Right cardiac atrium (tissue), 5 donors: ENCODE measurements around the gene SPTBN5. TPM values are rescaled to one million over a fixed set of nuclear protein-coding genes. Genes with fewer than 3 reads are reported as not detected.

Experiments used
- ATAC-seq, 2 donors: fragments of 200-7000 bp; cut with Tn5 transposase; one replicate each; pipeline versions ENCODE4 v1.8.0 to v1.9.1; 2020; ENCODE audit warnings: moderate library complexity in 2 of 2, mild to moderate bottlenecking in 1 of 2
- DNase-seq, 3 donors: peaks; one replicate each; pipeline ENCODE4 v3.0.0-alpha.2; 2020
- H3K27ac ChIP-seq: one replicate; pipeline ENCODE4 v1.5.1; 2013; ENCODE audit warnings: mild to moderate bottlenecking, low read length, control low read depth, moderate library complexity
- H3K27me3 ChIP-seq: one replicate; pipeline ENCODE4 v1.6.1; 2013; ENCODE audit not compliant: control insufficient read depth, insufficient read depth
- H3K4me1 ChIP-seq: one replicate; pipeline ENCODE4 v1.6.1; 2013; ENCODE audit warnings: low read length; ENCODE audit not compliant: control insufficient read depth, insufficient read depth
- H3K4me3 ChIP-seq: one replicate; pipeline ENCODE4 v1.5.1; 2013; ENCODE audit warnings: low read length, control low read depth
- H3K9me3 ChIP-seq: one replicate; pipeline ENCODE4 v1.6.1; 2013; ENCODE audit warnings: low read length; ENCODE audit not compliant: control insufficient read depth
- WGBS: extraction: QIAGEN DNeasy Blood & Tissue Kit; methylation state at CpG from one replicate; pipeline ENCODE4 v1.1.7; 2013; 5-methylcytosine and 5-hydroxymethylcytosine counted together
- intact Hi-C, 4 donors: fragments of 100-400 bp; cut with DNase I; formaldehyde crosslinking; loops; one replicate each; pipeline versions ENCODE4 v1.11.0 to v1.14.0; 2022 to 2023
- polyA plus RNA-seq: library from polyadenylated mRNA; stranded (reverse); fragments of 200-250 nt; gene quantifications from one replicate; pipeline ENCODE4 v1.2.3, GENCODE V29; 2013
- total RNA-seq, 4 donors: library from RNA; stranded (reverse); fragmentation: NEBNext Ultra II Directional; extraction: Animal tissue kit (Norgen Biotek cat#: 25700); gene quantifications; one replicate each; pipeline ENCODE4 v1.2.1, GENCODE V29; 2021
- donor health status: healthy with polysubstance abuse.
- donor health status: DM: no; HTN: yes; CAD: no.
- donor health status: DM: no; HTN: no; CAD: no.
- donor health status: DM: no; HTN: yes; CAD: no; lungs with severe emphysema.
- donor health status: DM: yes; HTN: yes; CAD: no.

SPTBN5 gene
- total and polyA plus RNA-seq, 5 donors: 1.7 to 4.3 (median 3.6) TPM

GRCh38 chr15:41810651-41811431, 83.0 kb downstream of the SPTBN5 start:
- Histone ChIP-seq H3K4me3 (no peak overlapping the region), H3K4me1 (peaks cover 6% of the 10 kb centered on the region), H3K9me3 (no peaks in the 10 kb centered on the region), H3K27ac (no peak overlapping the region), H3K27me3 (no peaks in the 10 kb centered on the region)
- 92% methylated on average over 5 of the region's 5 CpGs for WGBS
- no peak for DNase-seq
- intact Hi-C loops: loop anchor here in 3 of 4 donors (2.0 to 5.0 kb wide), 2 partner anchors 36 to 39 kb away; partner anchors contain the start of gene MAPKBP1 (in 3 of the 3)
- ATAC-seq: peak in 1 of 2 donors; percentile 5

GRCh38 chr15:41809526-41810220, 84.2 kb downstream of the SPTBN5 start:
- H3K4me3 ChIP-seq: no peak overlapping the region
- no peak for DNase-seq
- intact Hi-C loops: loop anchor here (2.0 to 5.0 kb wide), 3 partner anchors 33 to 37 kb away; partner anchors contain the start of gene MAPKBP1 (in 3 of the 4)
- no peak overlapping the region for H3K27ac ChIP-seq
- H3K4me1 ChIP-seq: peaks cover 6% of the 10 kb centered on the region
- no peaks in the 10 kb centered on the region for H3K27me3 ChIP-seq
- no peaks in the 10 kb centered on the region for H3K9me3 ChIP-seq
- WGBS: 66% methylated on average over 12 of the region's 12 CpGs
- ATAC-seq: no peak

- WGBS: 87% methylated on average over 2 of the region's 2 CpGs
- intact Hi-C loops: loop anchor here in 1 of 4 donors (2.0 kb wide), 1 partner anchor 32 kb away; no protein-coding TSS in a partner anchor
- no peak overlapping the region for H3K4me3 ChIP-seq
- ATAC-seq: no peak
- H3K4me1 ChIP-seq: peaks cover 8% of the 10 kb centered on the region
- no peaks in the 10 kb centered on the region for H3K9me3 ChIP-seq
- DNase-seq: no peak
- H3K27me3 ChIP-seq: no peaks in the 10 kb centered on the region
- H3K27ac ChIP-seq: no peak overlapping the region
Observed at GRCh38 chr15:41809121-41809520, 84.7 kb downstream of the SPTBN5 start.

- 79% methylated on average over 10 of the region's 10 CpGs for WGBS
- no peak for DNase-seq
- no peaks in the 10 kb centered on the region for H3K27me3 ChIP-seq
- peak; percentile 25 to 47 for ATAC-seq
- H3K9me3 ChIP-seq: no peaks in the 10 kb centered on the region
- intact Hi-C loops: no loop called here
- H3K4me1 ChIP-seq: peaks cover 8% of the 10 kb centered on the region
- H3K4me3 ChIP-seq: no peak overlapping the region
- no peak overlapping the region for H3K27ac ChIP-seq
Observed at GRCh38 chr15:41806291-41807181, 87.3 kb downstream of the SPTBN5 start.

- WGBS: 88% methylated on average over 3 of the region's 3 CpGs
- H3K9me3 ChIP-seq: no peaks in the 10 kb centered on the region
- no peak for ATAC-seq
- H3K27me3 ChIP-seq: no peaks in the 10 kb centered on the region
- no peak overlapping the region for H3K27ac ChIP-seq
- DNase-seq: no peak
- H3K4me1 ChIP-seq: peaks cover 8% of the 10 kb centered on the region
- intact Hi-C loops: no loop called here
- H3K4me3 ChIP-seq: no peak overlapping the region
Observed at GRCh38 chr15:41805711-41806110, 88.1 kb downstream of the SPTBN5 start.

GRCh38 chr15:41804916-41805666, 88.8 kb downstream of the SPTBN5 start:
- peaks cover 8% of the 10 kb centered on the region for H3K4me1 ChIP-seq
- H3K4me3 ChIP-seq: no peak overlapping the region
- DNase-seq (no peak), ATAC-seq (peak; percentile 35 to 53)
- 72% methylated on average over 8 of the region's 8 CpGs for WGBS
- no peak overlapping the region for H3K27ac ChIP-seq
- H3K27me3 ChIP-seq: no peaks in the 10 kb centered on the region
- no peaks in the 10 kb centered on the region for H3K9me3 ChIP-seq
- intact Hi-C loops: no loop called here

GRCh38 chr15:41804361-41804760, 89.5 kb downstream of the SPTBN5 start:
- Histone ChIP-seq H3K9me3 (no peaks in the 10 kb centered on the region), H3K4me1 (peaks cover 8% of the 10 kb centered on the region), H3K27ac (no peak overlapping the region), H3K27me3 (no peaks in the 10 kb centered on the region), H3K4me3 (no peak overlapping the region)
- intact Hi-C loops: no loop called here
- ATAC-seq (peak in 1 of 2 donors; percentile 24), DNase-seq (no peak)
- 90% methylated on average over 2 of the region's 2 CpGs for WGBS

- peaks cover 13% of the 10 kb centered on the region for H3K4me1 ChIP-seq
- H3K27ac ChIP-seq: no peak overlapping the region
- H3K9me3 ChIP-seq: no peaks in the 10 kb centered on the region
- DNase-seq (no peak), ATAC-seq (no peak)
- WGBS: 94% methylated on average over 3 of the region's 3 CpGs
- H3K27me3 ChIP-seq: no peaks in the 10 kb centered on the region
- H3K4me3 ChIP-seq: no peak overlapping the region
- intact Hi-C loops: no loop called here
Observed at GRCh38 chr15:41801850-41802455, 91.9 kb downstream of the SPTBN5 start.

- ATAC-seq: no peak
- intact Hi-C loops: no loop called here
Observed at GRCh38 chr15:41801185-41801584, 92.7 kb downstream of the SPTBN5 start.

GRCh38 chr15:41799488-41799805, 94.4 kb downstream of the SPTBN5 start:
- H3K4me1 ChIP-seq: peaks cover 6% of the 10 kb centered on the region
- no peak overlapping the region for H3K27ac ChIP-seq
- intact Hi-C loops: no loop called here
- ATAC-seq (no peak), DNase-seq (no peak)
- H3K9me3 ChIP-seq: no peaks in the 10 kb centered on the region
- 83% methylated on average over 5 of the region's 5 CpGs for WGBS
- no peaks in the 10 kb centered on the region for H3K27me3 ChIP-seq
- no peak overlapping the region for H3K4me3 ChIP-seq

More at GRCh38 chr15:41801185-41801584, 92.7 kb downstream of the SPTBN5 start:
- Histone ChIP-seq H3K4me1 (peaks cover 8% of the 10 kb centered on the region), H3K27ac (no peak overlapping the region), H3K27me3 (no peaks in the 10 kb centered on the region), H3K9me3 (no peaks in the 10 kb centered on the region), H3K4me3 (no peak overlapping the region)
- DNase-seq: no peak
- 89% methylated on average over 3 of the region's 3 CpGs for WGBS
